GM18507 (cell line): ENCODE results near the gene KHDRBS2.
"Not testable (repeated sequence)": the region's sequence is repeated elsewhere in the genome, so short reads cannot be mapped to it uniquely, and the experiment has no call there.

Experiments
- DNase-seq: peaks from one replicate; pipeline ENCODE4 v3.0.0; 2011; ENCODE audit warnings: low read depth; ENCODE audit not compliant: insufficient read length; ENCODE audit errors: extremely low spot score
- FAIRE-seq: peaks from 2 replicates; lab custom pipeline; 2011; peaks lifted over from hg19 to GRCh38; lab: Jason Lieb, UNC

Gene KHDRBS2

GRCh38 chr6:61894536-61894935, 391.5 kb downstream of the KHDRBS2 start:
- no peak for FAIRE-seq
- DNase-seq, result no peak

GRCh38 chr6:61887423-61887822, 398.6 kb downstream of the KHDRBS2 start:
- DNase-seq, result no peak
- FAIRE-seq, result no peak

GRCh38 chr6:61886608-61887259, 399.3 kb downstream of the KHDRBS2 start:
- FAIRE-seq (no peak), DNase-seq (no peak)

GRCh38 chr6:61869632-61870400, 416.2 kb downstream of the KHDRBS2 start:
- no peak for DNase-seq
- FAIRE-seq, result no peak

- FAIRE-seq, result no peak
- DNase-seq, result no peak
These were observed 417.4 kb downstream of the KHDRBS2 start for GRCh38 chr6:61868507-61869080.

- FAIRE-seq, result no peak
- no peak for DNase-seq
These were observed 418.4 kb downstream of the KHDRBS2 start for GRCh38 chr6:61867635-61868034.

- DNase-seq, result no peak
- no peak for FAIRE-seq
These were observed 428.5 kb downstream of the KHDRBS2 start for GRCh38 chr6:61857541-61857940.

GRCh38 chr6:61841958-61842357, 444.1 kb downstream of the KHDRBS2 start:
- DNase-seq, result no peak
- no peak for FAIRE-seq

- FAIRE-seq, result no peak
- no peak for DNase-seq
These were observed 450.8 kb downstream of the KHDRBS2 start for GRCh38 chr6:61835237-61835636.

- DNase-seq (no peak), FAIRE-seq (no peak)
These were observed 452.8 kb downstream of the KHDRBS2 start for GRCh38 chr6:61833176-61833755.

GRCh38 chr6:61817716-61818115, 468.3 kb downstream of the KHDRBS2 start:
- DNase-seq, result no peak
- no peak for FAIRE-seq

- no peak for FAIRE-seq
- no peak for DNase-seq
These were observed 476.0 kb downstream of the KHDRBS2 start for GRCh38 chr6:61810047-61810446.

- peak; percentile 56 for FAIRE-seq
- DNase-seq, result no peak
These were observed 476.9 kb downstream of the KHDRBS2 start for GRCh38 chr6:61809004-61809595.

- FAIRE-seq (no peak), DNase-seq (no peak)
These were observed 498.0 kb downstream of the KHDRBS2 start for GRCh38 chr6:61787998-61788397.

GRCh38 chr6:61769446-61769845, 516.6 kb downstream of the KHDRBS2 start:
- not testable (repeated sequence) for DNase-seq, FAIRE-seq

GRCh38 chr6:61755739-61756138, 530.3 kb downstream of the KHDRBS2 start:
- no peak for DNase-seq
- FAIRE-seq, result no peak

GRCh38 chr6:61751986-61752385, 534.0 kb downstream of the KHDRBS2 start:
- FAIRE-seq, result no peak
- no peak for DNase-seq

- FAIRE-seq (no peak), DNase-seq (no peak)
These were observed 540.0 kb downstream of the KHDRBS2 start for GRCh38 chr6:61745994-61746393.

GRCh38 chr6:61711849-61712248, 574.2 kb downstream of the KHDRBS2 start:
- DNase-seq (no peak), FAIRE-seq (no peak)

- no peak for FAIRE-seq
These were observed 597.9 kb downstream of the KHDRBS2 start for GRCh38 chr6:61688165-61688564.

More at GRCh38 chr6:61688165-61688564, 597.9 kb downstream of the KHDRBS2 start:
- no peak for DNase-seq
